Central memory CD4-positive, alpha-beta T cell (primary cell): Measurements from ENCODE around the gene GPR89A.
"Not testable (repeated sequence)": the region's sequence is repeated elsewhere in the genome, so short reads cannot be mapped to it uniquely, and the experiment has no call there.

Experiments used
- DNase-seq: peaks from one replicate; pipeline ENCODE4 v3.0.0; 2022

GPR89A gene

GRCh38 chr1:145688328-145688727 is 80.5 kb downstream of the GPR89A start:
- no peak for DNase-seq

DNA sequence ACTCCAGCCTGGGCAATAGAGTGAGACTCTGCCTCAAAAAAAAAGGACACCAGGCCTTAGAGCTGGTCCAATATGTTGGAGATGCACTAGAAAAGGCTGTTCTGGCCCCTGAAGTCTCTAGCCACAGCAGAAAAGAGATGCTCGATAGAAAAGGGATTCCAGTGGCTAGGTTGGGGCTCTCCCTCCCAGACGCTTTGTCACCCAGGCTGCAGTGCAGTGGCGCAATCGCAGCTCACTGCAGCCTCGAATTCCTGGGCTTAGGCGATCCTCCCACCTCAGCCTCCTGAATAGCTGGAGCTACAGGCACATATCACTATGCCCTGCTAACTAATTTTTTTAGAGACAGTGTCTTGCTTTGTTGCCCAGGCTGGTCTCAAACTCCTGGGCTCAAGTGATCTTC is 81.1 kb downstream of the GPR89A start:
- DNase-seq, result no peak

DNA sequence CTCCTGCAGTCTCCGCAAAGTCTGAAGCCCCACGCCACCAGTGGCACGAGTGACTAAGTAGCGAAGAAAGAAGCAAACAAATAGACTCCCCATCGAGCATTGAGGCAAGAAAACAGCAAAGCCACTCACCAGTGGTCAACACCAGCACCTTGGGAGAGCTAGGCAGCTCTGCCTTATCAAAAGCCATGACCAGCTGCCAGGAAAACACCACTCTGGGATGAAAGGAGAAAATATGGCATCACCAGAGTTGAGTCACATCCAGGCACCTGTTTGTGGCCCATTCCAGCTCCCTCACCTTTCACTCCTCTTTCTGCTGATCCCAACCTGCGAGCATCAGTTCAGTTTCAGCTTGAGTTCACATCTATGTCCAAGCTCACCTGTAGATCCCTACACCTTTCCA is 82.1 kb downstream of the GPR89A start:
- no peak for DNase-seq

DNA sequence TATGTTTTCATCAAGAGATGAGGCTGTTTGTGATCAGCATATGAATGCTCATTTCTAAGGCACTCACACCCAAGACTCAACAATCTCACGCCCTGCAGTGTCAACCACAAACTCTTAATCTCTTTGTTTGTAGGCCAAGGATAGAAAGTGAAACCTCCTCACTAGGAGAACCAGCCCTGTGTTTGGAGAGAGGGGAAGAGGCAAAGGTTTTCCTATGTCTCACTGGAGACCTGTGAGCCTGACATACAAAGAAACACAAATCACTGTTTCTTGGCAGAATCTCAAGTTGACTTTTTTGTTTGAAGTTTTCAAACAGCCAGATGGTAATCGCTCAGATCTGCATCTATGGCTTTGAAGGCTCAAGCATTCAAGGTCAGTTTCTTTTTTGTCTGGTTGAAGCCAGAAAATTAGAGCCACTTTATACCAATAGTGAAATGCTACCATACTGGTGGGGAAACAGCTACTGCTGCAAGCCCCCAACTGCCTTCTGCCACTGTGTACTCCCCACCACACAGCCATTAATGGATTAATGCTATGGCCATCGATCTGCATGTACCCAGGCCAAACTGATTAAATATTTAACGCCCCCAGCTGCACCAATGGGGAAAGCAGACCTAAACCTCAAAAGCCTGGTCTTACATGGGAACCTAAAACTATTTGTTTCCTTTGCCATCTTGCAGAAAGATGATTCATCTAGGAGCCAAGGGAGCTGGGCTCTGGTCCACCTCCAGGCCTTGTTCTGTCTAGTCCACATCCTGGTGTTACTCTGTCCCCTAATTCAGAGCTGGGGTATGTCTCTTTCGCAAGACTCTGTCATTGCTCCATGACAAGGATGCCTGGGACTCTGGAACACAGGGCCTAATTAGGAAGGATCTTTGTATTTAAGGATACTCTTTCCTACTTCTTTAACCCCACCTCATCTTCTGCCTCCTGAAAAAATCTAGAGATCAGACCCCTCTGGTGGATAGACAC is 83.1 kb downstream of the GPR89A start:
- DNase-seq, result peak; percentile 35

DNA sequence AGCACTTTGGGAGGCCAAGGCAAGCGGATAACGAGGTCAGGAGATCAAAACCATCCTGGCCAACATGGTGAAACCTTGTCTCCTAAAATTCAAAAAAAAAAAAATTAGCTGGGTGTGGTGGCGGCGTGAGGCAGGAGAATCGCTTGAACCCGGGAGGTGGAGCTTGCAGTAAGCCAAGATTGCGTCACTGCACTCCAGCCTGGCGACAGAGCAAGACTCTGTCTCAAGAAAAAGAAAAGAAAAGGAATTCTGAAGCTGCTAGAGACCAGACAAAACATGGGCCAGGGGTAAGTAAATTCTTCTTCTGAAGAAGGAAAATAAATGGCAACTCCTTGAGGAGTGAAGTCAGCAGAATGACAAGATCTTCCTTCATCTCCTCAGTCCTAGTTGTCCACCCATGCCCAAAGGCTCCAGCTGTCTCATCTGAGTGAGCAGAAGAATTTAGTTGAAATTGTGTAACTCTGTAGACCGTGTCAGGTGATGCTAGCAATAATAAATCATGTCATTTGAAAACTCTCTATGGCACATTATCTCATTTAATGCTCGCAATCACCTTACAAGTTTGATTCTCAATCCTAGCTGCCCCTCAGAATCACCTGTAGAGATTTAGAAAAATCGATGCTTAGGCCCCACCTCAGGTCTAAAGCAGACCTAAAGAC is 85.1 kb downstream of the GPR89A start:
- no peak for DNase-seq

GRCh38 chr1:145695821-145696629 is 88.2 kb downstream of the GPR89A start:
- DNase-seq, result no peak

- DNase-seq, result no peak
Observed at GRCh38 chr1:145696630-145696960, 88.8 kb downstream of the GPR89A start.

DNA sequence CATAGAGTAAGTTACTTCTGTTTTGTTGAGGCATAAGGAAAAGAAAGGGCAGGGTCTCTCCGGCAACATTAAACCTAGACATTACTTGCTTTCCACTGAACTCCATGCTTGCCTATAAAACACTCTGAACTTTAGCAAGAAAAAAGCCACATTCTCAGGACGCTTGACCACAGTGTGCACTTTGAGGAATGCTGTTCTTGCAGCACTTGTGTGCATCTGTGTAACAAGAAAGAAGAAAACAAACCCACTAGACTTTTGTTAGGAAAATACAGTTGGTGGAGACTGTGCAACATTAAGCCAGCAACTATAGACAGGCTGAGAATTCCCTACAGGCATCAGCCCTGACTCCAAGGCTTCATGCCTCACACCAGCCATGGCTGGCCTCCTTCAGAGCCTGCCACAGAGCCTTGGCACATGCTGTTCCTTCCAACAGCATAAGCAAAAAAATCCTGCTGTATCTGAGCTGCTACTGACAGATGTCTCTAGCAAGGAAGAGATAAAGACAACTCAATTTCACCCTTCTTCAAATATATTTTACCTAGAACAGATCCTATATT is 93.6 kb downstream of the GPR89A start:
- DNase-seq, result no peak

DNA sequence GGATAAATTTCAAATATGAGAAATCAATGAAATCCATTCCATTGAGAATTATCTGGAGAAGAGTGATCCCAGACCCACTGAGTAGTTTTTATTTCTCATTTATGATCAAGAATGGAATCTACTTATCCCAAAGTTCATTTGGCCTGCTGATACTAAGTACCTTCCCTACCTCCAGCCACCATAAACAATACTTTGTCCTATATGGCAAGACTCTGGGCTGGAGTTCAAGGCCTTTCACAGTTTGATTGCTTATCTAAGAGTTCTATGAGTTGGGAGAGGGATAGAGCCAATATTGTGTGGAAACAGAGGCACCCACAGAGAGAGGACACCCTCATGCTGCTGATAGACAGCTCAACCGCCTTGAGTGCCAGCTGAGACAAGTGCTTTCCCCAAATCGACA is 94.3 kb downstream of the GPR89A start:
- DNase-seq, result no peak

DNA sequence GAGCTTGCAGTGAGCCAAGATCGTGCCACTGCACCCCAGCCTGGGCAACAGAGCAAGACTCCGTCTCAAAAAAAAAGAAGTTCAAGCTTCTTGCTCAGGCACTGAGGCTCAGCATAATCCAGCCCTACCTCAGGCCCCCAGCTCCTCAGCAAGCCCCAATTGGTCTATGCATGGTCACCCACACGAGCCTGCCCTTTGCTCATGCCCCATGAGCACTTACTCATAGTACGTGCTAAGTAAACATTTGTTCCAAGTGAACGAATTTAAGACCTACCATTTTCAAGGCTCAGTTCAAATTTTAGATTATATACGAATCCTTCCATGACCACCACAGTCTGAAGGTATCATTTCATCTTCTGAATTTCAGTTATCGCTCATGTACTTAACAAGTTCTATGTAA is 95.0 kb downstream of the GPR89A start:
- DNase-seq, result no peak

DNA sequence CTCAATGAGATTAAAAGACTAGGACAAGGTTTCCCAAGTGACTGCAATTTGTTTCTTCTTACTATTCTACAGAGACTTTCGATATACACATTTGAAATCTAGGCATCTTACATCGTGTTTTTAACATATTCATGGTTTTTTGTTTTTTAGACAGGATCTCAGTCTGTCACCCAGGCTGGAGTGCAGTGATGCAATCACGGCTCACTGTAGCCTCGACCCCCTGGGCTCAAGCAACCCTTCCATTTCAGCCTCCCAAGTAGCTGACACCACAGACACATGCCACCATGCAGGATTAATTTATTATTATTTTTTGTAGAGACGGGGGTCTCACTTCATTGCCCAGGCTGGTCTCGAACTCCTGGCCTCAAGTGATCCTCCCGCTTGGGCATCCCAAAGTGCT is 97.8 kb downstream of the GPR89A start:
- DNase-seq, result no peak

DNA sequence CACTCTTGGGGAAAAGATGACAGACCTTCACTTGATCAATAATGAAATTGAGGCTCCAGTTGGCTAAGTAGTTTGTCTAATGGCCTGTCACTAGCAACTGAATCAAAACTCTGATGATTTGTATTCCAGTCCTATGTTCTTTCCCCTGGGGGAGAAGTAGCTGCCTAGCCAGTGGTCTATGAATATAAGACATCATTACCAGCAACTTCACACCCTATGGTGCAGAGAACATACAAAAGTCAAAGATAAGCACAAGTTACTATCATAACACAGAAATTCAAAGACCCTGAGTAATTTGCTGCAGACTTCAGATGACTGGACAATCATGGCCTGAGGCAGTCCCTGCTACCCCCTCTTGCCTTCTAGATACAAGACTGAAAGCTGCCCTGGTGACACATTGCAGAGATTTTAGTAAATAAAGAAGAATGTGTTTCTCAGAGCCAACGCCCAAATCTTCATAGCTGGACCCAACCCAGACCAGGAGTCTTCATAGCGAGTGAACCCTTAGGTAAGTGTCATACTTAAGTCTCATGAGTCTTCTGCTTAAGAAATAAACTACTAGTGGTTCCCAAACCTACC is 98.4 kb downstream of the GPR89A start:
- no peak for DNase-seq

- no peak for DNase-seq
Observed at GRCh38 chr1:145707183-145707867, 99.5 kb downstream of the GPR89A start, which contains the start of gene PDZK1. PDZK1 (minus strand) TSS chr1:145707368; CDS start chr1:145688021, 19,347 bp downstream.

DNA sequence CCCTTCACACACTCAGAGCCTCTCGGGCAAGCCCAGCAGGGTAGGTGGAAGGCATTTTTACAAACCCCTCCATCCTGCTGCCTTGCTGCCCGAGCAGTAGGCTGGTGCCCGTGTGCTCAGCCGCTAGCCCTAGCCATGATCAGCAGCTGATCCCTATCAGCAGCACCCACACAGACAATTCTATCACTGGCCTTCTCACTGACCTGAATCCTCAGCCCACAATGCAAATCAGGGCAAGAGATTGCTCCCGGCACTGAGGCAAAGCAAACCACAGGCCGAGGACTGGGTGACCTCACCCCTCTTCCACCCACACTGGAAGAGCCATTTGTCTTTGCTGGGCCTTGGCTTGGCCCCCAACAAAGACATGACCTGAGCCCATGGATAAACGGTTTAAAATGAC is 100.3 kb downstream of the GPR89A start:
- DNase-seq, result no peak

- DNase-seq, result no peak
Observed at GRCh38 chr1:145710291-145711027, 102.7 kb downstream of the GPR89A start.

GRCh38 chr1:145711213-145711651 is 103.4 kb downstream of the GPR89A start:
- no peak for DNase-seq

DNA sequence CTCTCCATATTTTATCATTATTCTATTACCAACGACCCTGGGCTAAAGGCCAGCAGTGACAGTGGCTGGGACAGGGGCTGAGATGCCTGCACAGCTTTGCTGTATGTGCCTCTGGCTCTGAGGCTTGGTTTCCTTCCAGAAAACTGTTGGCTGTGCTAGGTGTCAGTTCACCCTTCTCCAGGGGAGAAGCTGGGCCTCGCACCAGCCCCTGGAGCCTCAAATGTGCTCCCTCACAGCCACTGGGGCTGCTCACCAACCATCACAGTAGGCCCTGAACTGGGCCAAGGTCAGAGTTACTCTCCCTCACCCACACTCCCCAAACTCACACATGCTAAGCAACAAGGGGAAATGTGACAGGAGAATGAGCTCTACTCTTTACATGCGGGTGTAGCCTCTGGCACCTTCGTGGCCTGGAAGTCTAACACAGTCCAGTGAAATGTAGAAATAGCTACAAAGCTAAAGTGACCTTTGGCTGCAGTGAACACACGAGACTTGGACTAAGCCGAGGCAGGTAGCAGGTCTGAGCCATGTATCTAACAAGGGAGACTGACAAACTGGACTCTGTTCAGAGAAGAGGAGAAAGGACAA is 106.8 kb downstream of the GPR89A start:
- no peak for DNase-seq

GRCh38 chr1:145716641-145717345 is 109.0 kb downstream of the GPR89A start:
- DNase-seq, result no peak

DNA sequence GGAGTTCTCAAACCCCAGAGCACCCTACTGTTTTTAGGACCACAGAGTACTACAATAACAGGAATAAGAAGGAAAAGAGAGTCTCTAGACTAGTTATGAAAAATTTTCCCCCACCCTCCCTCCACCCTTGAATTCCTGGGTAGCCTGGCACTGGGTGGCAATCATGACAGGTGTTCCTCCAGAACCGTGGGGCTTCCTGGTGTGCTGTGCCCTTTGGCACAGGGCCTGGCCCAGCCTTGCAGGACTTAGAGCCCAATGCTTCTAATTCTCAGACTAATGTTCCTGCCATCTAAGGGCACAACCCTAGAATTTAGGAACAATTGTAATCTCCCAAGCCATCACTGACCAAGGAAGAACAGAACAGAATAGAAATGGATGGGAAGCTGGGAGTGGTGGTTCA is 110.0 kb downstream of the GPR89A start:
- no peak for DNase-seq

- not testable (repeated sequence) for DNase-seq
Observed at GRCh38 chr1:145718465-145718864, 110.7 kb downstream of the GPR89A start.
